ENCODE results near the gene CERK. TPM values are rescaled to one million over a fixed set of nuclear protein-coding genes. Genes with fewer than 3 reads are reported as not detected.

The CERK gene
- total RNA-seq, 4 donors from 2014 or later = 17.8 to 69.1 (median 36.1) TPM

DNA sequence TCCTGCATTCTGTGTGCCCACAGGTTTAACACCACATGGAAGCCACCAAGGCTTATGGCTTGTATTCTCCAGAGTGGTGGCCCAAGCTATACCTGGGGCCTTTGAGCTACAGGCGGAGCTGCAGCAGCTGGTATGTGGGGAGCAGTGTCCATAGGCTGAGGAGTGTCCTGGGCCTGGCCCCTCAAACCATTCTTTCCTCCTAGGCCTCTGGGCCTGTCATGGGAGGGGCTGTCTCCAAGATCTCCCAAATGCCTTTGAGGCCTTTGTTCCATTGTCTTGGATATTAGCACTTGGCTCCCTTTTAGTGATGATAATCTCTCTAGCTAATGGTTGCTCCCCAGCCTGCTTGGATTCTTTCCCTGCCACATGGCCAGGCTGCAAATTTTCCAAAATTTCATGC lies 18.0 kb upstream of the CERK start:
- TF ChIP-seq, protein P1, sequence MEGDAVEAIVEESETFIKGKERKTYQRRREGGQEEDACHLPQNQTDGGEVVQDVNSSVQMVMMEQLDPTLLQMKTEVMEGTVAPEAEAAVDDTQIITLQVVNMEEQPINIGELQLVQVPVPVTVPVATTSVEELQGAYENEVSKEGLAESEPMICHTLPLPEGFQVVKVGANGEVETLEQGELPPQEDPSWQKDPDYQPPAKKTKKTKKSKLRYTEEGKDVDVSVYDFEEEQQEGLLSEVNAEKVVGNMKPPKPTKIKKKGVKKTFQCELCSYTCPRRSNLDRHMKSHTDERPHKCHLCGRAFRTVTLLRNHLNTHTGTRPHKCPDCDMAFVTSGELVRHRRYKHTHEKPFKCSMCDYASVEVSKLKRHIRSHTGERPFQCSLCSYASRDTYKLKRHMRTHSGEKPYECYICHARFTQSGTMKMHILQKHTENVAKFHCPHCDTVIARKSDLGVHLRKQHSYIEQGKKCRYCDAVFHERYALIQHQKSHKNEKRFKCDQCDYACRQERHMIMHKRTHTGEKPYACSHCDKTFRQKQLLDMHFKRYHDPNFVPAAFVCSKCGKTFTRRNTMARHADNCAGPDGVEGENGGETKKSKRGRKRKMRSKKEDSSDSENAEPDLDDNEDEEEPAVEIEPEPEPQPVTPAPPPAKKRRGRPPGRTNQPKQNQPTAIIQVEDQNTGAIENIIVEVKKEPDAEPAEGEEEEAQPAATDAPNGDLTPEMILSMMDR (IDR thresholded peaks at IDR 0.05; ENCODE audit: low read depth) = no peak

DNA sequence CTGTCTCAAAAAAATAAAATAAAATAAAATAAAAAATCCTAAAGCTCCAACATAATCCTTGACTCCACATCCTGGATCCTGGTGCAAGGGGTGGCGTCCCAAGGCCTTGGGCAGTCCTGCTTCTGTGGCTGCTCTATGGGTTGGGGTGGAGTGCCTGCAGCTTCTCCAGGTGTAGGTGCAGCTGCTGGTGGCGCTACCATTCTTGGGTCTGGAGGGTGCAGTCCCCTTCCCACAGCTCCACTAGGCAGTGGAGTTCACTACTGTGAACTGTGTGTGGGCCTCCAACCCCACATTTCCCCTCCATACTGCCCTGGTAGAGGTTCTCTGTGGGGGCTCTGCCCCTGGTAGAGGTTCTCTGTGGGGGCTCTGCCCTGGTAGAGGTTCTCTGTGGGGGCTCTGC lies 17.5 kb upstream of the CERK start:
- TF ChIP-seq, protein P1 (IDR thresholded peaks at IDR 0.05; ENCODE audit: low read depth) = no peak

DNA sequence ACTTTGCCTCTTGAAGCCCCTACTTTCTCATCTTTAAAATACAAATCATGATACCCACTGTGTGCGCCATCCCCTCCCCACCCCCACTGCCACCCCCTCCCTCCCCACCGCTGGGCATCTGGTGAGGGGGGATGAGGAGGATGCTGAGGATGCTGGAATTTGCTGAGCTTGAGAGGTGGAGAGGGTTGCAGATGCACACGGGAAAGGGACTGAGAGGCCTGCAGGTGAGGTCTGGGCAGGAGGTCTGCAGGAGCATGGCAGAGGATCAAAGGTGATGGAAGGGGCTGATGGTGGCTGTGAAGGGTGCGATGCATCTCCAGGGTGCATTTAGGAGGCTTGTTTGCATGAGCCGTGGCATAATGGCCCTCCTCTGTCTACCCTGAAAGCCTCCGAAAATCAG lies 16.8 kb upstream of the CERK start:
- TF ChIP-seq, protein P1 (IDR thresholded peaks at IDR 0.05; ENCODE audit: low read depth) = no peak

DNA sequence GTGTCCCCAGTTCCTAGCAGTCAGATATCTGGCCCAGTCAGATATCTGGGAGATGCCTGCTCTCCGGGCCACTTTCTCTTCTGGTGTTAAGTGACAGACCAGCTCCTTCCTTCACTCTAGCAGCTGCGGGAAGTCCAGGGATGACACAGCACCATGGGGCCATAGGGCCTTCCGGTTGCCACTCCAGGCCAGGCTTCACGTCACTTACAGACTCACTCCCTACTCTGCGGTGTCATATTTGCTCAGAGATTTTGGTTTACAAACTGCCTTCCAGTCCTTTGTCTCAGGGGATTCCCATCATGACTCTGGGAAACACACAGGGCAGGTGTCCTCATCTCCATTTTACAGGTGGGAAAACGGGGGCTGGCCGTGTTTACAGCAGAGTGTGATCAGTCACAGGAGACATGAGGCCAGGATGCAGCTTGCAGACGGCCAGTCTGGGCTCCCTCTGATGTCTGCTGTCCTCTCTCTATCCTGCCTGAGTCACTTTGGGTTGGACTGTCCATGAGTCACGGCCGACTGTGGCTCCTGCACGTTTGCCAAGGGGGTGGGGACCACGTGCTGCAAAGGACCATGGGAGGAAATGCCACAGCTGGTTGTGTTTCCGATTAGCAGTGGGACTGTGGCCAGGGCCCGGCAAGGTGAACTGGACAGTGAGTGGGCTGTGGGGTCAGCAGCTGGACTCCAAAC lies 16.2 kb upstream of the CERK start:
- TF ChIP-seq, protein P1 (IDR thresholded peaks at IDR 0.05; ENCODE audit: low read depth) = no peak

DNA sequence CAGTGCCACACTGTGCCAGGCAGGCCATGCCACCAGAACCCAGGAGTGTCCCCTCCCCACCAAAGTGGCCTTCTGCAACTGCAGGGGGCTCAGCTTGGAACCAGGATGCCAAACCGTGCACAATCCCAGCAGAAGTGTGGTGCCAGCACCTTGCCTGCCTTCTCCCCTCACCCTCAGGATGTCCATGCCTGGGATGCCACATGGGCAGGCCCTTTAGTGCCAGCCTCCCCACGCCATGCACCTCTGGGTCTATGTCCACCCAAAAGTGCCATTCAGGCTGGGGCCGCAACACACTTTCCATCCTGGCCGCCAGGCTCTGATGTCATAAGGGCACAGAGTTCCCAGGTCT lies 15.7 kb upstream of the CERK start:
- TF ChIP-seq, protein P1 (IDR thresholded peaks at IDR 0.05; ENCODE audit: low read depth) = no peak

DNA sequence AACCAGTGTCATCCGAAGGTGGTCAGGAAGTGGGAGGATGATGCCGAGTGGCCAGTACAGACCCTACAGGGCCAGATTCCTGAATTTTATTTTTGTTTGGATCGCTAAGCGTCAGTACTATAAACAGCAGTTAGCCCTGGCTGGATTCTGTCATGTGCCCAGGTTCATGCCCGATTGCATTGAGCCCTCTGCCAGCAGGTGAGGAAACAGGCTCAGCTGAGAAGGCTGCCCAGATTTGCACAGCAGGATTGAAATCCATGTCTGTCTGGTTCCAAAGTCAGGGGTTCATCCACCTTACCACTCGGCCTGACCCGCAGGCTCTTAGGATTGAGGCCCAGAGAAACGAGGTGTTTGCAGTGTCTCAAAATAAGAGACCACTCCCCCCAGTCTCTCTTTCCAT lies 15.3 kb upstream of the CERK start:
- TF ChIP-seq, protein P1 (IDR thresholded peaks at IDR 0.05; ENCODE audit: low read depth) = no peak

DNA sequence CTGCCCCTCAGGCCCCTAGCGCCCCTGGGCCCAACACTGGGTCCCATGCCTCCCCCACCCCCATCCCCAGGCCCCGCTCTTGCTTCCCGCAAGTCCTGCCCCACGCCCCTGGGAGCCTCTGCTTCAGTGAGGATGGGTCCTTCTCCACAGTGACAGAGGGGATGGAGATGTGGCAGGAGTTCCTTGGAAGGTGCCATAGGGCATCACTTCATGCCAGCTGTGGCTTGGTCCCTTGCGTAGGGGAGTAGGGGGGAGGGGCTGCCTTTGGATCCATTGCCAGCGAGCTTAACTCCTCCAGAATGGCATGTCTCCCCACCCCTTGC lies 14.9 kb upstream of the CERK start:
- TF ChIP-seq, protein P1 (IDR thresholded peaks at IDR 0.05; ENCODE audit: low read depth) = no peak
